Activated CD4-positive, CD25-positive, alpha-beta regulatory T cell treated with anti-CD3 and anti-CD28 coated beads, Interleukin-2, amount 50 U/mL, for 72 hours (primary cell): ENCODE results near the gene IFNK.
A peak's percentile ranks its signal among the peaks of the same experiment; 100 is the strongest.

Experiments
- DNase-seq: peaks from one replicate; pipeline ENCODE4 v3.0.0; 2021

The IFNK gene

DNA sequence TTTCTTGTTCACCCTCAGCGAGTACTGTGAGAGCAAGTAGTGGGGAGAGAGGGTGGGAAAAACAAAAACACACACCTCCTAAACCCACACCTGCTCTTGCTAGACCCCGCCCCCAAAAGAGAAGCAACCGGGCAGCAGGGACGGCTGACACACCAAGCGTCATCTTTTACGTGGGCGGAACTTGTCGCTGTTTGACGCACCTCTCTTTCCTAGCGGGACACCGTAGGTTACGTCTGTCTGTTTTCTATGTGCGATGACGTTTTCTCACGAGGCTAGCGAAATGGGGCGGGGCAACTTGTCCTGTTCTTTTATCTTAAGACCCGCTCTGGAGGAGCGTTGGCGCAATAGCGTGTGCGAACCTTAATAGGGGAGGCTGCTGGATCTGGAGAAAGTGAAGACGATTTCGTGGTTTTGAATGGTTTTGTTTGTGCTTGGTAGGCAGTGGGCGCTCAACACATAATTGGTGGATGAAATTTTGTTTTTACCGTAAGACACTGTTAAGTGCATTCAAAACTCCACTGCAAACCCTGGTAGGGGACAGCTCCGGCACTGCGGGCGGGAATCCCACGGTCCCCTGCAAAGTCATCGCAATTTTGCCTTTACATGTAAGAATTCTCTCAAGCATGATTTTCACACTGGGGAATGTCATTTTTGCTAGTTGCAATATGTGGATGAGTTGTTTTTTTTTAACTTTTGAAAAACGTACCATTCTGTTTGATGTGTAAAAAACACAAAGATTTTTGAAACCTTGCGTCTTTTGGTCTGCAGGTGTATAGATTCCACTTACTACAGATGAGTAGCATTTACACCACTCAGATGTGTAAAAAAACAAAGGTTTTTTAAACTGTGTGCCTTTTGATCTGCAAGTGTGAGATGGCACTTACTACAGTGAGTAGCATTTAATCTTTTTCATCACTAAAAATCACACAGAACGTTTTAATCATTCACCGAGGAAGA is 49.8 kb downstream of the IFNK start:
- DNase-seq, result peak; percentile 86
